K562 (cell line): ENCODE data around the gene LUM. TPM values are rescaled to one million over a fixed set of nuclear protein-coding genes. Genes with fewer than 3 reads are reported as not detected.

ENCODE experiments used
- ATAC-seq: fragments of 200-7000 bp; cut with Tn5 transposase; 3 replicates; pipeline ENCODE4 v1.9.1; 2020; ENCODE audit warnings: moderate library complexity
- BruUV-seq: library from RNA; stranded (reverse); fragments of 400-500 nt; replicated peaks from 2 replicates; lab custom pipeline; 2021; lab: Mats Ljungman, UMichigan
- CTCF ChIA-PET: fragments of 300-600 bp; formaldehyde crosslinking; extraction: SDS; loops from one replicate; lab custom pipeline; 2021; ENCODE audit warnings: low intra/inter-chr PET ratio; lab: Yijun Ruan, JAX
- POLR2A ChIA-PET: fragments of 300-600, 350-650 bp; sonication (Branson Sonifier 250); formaldehyde crosslinking; extraction: SDS; loops from one replicate; lab custom pipeline; 2021; ENCODE audit warnings: antibody characterized with exemption, inconsistent platforms; lab: Yijun Ruan, JAX
- DNase-seq, 4 experiments: peaks; one replicate each; pipeline versions ENCODE4 v3.0.0 to v3.0.0-alpha.2; 2011 to 2018; ENCODE audit warnings: low spot score in 3 of 4, mixed read lengths in 3 of 4; ENCODE audit errors: extremely low read depth in 1 of 4
- FAIRE-seq: peaks from 2 replicates; lab custom pipeline; 2011; peaks lifted over from hg19 to GRCh38; lab: Jason Lieb, UNC
- H2AFZ ChIP-seq: 2 replicates; pipeline ENCODE4 v1.6.0; 2011; ENCODE audit warnings: low read depth, low read length, control low read depth, inconsistent platforms
- H3K27ac ChIP-seq: fragments of 200-600 bp; 3 replicates; pipeline ENCODE4 v1.8.0; 2011; ENCODE audit warnings: low read depth, mild to moderate bottlenecking, control low read depth, inconsistent platforms, low read length, moderate library complexity, mixed read lengths; ENCODE audit errors: extremely low read depth
- H3K27me3 ChIP-seq, 2 experiments: fragments of 300-600 bp in 1 of 2; 2 replicates in 1 of 2; 3 replicates in 1 of 2; pipeline versions ENCODE4 v1.6.0 to v1.8.0; 2011; ENCODE audit warnings: inconsistent platforms in 2 of 2, low read length in 2 of 2, mild to moderate bottlenecking in 1 of 2, mixed read lengths in 1 of 2, moderate library complexity in 1 of 2; ENCODE audit not compliant: control insufficient read depth in 2 of 2, insufficient read depth in 2 of 2
- H3K36me3 ChIP-seq: fragments of 300-600 bp; 3 replicates; pipeline ENCODE4 v1.8.0; 2011; ENCODE audit warnings: mild to moderate bottlenecking, low read length, inconsistent platforms; ENCODE audit not compliant: control insufficient read depth, insufficient read depth
- H3K4me1 ChIP-seq, 2 experiments: fragments of 200-600 bp in 1 of 2; replicated peaks in 1 of 2; 2 replicates in 1 of 2; 3 replicates in 1 of 2; pipeline versions ENCODE4 v1.5.1 to v1.8.0; 2011; ENCODE audit warnings: inconsistent platforms in 2 of 2, low read length in 2 of 2, mild to moderate bottlenecking in 1 of 2, mixed read lengths in 1 of 2, moderate library complexity in 1 of 2; ENCODE audit not compliant: control insufficient read depth in 2 of 2, insufficient read depth in 2 of 2
- H3K4me2 ChIP-seq: 2 replicates; pipeline ENCODE4 v1.6.1; 2011; ENCODE audit warnings: low read length, control low read depth, inconsistent platforms, mixed read lengths; ENCODE audit not compliant: insufficient read depth
- H3K4me3 ChIP-seq: fragments of 200-600 bp; sonication (generic), shearing (Covaris generic); 2 replicates; pipeline ENCODE4 v1.5.1; 2016; ENCODE audit warnings: control low read depth, inconsistent platforms
- H3K79me2 ChIP-seq: fragments of 200-600 bp; 3 replicates; pipeline ENCODE4 v1.8.0; 2011; ENCODE audit warnings: low read length, inconsistent platforms; ENCODE audit not compliant: control insufficient read depth, insufficient read depth
- H3K9ac ChIP-seq, 2 experiments: 2 replicates each; pipeline versions ENCODE4 v1.6.0 to v1.6.1; 2011; ENCODE audit warnings: low read depth in 2 of 2, low read length in 2 of 2, control low read depth in 1 of 2, inconsistent platforms in 1 of 2, mild to moderate bottlenecking in 1 of 2, mixed read lengths in 1 of 2; ENCODE audit not compliant: insufficient read depth in 1 of 2
- H3K9me1 ChIP-seq: one replicate; pipeline ENCODE4 v1.6.0; 2011; ENCODE audit warnings: inconsistent platforms, mild to moderate bottlenecking, low read length, moderate library complexity; ENCODE audit not compliant: control insufficient read depth, insufficient read depth
- H3K9me3 ChIP-seq: replicated peaks from 2 replicates; pipeline ENCODE4 v1.5.1; 2011; ENCODE audit warnings: low read depth, low read length, inconsistent platforms; ENCODE audit not compliant: control insufficient read depth, insufficient read depth
- H4K20me1 ChIP-seq: replicated peaks from 2 replicates; pipeline ENCODE4 v1.6.1; 2011; ENCODE audit warnings: low read length, inconsistent platforms, mixed read lengths; ENCODE audit not compliant: control insufficient read depth, insufficient read depth
- FIP1L1 ChIP-seq: fragments of 200-400 bp; formaldehyde crosslinking; IDR thresholded peaks from 2 replicates; pipeline ENCODE4 v1.6.1; 2018; ENCODE audit warnings: mild to moderate bottlenecking, low read depth, low read length; ENCODE audit not compliant: poor library complexity, severe bottlenecking
- WGBS: fragments of 100-300 bp; shearing (Covaris generic); methylation state at CpG from one replicate; pipeline ENCODE4 v1.1.6; 2016; ENCODE audit warnings: low coverage, mixed read lengths; ENCODE audit not compliant: insufficient coverage; ENCODE audit errors: missing lambda C conversion rate; 5-methylcytosine and 5-hydroxymethylcytosine counted together
- in situ Hi-C: fragments of 300-500 bp; cut with MboI; formaldehyde crosslinking; loops from 4 replicates; pipeline ENCODE4 v1.15.0; 2018; ENCODE audit warnings: inconsistent platforms, mixed read lengths
- intact Hi-C: fragments of 100-400 bp; cut with micrococcal nuclease; formaldehyde crosslinking; loops from 2 replicates; pipeline ENCODE4 v1.14.2; 2022
- polyA plus RNA-seq, 8 experiments: library from polyadenylated mRNA; depleted of rRNA in 4 of 8; stranded (reverse) in 5 of 8; unstranded in 3 of 8; fragments of >200 nt; fragmentation: Nextera tagmentation in 2 of 8; fragmentation: Illumina TruSeq in 1 of 8; extraction: Ambion mirVana in 2 of 8; extraction: Trizol in 1 of 8; gene quantifications; 2 replicates each; pipeline versions ENCODE4 v1.2.1 to v1.2.3, GENCODE V29; 2011 to 2014; ENCODE audit warnings: inconsistent platforms in 1 of 8, missing spikeins in 1 of 8
- total RNA-seq, 7 experiments: library from RNA; depleted of rRNA in 6 of 7; stranded (reverse); fragments of >200 nt in 6 of 7; fragmentation: Illumina TruSeq in 2 of 7; extraction: Trizol in 2 of 7; gene quantifications; 2 replicates each; pipeline versions ENCODE4 v1.2.1 to v1.2.3, GENCODE V29; 2011 to 2021; ENCODE audit warnings: low replicate concordance in 1 of 7
- TF ChIP-seq, protein P1 (sequence below): conservative IDR thresholded peaks from 2 replicates; pipeline ENCODE4 v1.6.1; 2011; ENCODE audit warnings: low read depth, mild to moderate bottlenecking, low read length; ENCODE audit not compliant: control insufficient read depth
- TF ChIP-seq, protein P2 (sequence below), 2 experiments: fragments of 450-650 bp in 1 of 2; sonication (generic) in 1 of 2; formaldehyde crosslinking in 1 of 2; IDR thresholded peaks in 1 of 2; conservative IDR thresholded peaks in 1 of 2; 2 replicates each; pipeline versions ENCODE4 v1.6.1 to v1.8.1; 2016 to 2023; ENCODE audit warnings: mild to moderate bottlenecking in 2 of 2, moderate library complexity in 2 of 2, inconsistent platforms in 1 of 2, missing genetic modification reagents in 1 of 2

The LUM gene
- total and polyA plus RNA-seq, 9 of the 15 experiments (the other 6 are each of a cell fraction or from before 2014, with no cell fraction given), result 0.40 TPM; not detected in 8

DNA sequence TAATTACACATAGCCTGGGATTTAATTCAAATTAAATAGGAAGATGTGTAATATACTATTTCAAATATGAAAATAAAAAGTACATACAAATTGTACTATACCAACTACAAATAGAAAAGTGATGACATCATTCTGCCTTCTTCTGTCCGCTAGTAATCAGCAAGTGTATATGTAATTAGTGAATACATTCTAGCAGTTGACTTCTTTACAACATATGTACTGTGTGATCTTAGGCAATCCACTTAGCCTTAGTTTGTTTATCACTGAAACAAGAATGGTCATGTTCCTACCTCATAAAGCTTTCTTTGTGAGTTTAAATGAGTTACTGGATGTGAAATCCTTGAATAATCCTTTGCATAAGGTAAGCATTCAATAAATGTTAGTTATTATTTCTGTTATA lies 7.8 kb upstream of the LUM start:
- H3K4me1 ChIP-seq, result no peaks in the 10 kb centered on the region
- TF ChIP-seq, protein P1, sequence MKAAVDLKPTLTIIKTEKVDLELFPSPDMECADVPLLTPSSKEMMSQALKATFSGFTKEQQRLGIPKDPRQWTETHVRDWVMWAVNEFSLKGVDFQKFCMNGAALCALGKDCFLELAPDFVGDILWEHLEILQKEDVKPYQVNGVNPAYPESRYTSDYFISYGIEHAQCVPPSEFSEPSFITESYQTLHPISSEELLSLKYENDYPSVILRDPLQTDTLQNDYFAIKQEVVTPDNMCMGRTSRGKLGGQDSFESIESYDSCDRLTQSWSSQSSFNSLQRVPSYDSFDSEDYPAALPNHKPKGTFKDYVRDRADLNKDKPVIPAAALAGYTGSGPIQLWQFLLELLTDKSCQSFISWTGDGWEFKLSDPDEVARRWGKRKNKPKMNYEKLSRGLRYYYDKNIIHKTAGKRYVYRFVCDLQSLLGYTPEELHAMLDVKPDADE, result no peak
- TF ChIP-seq, protein P2, sequence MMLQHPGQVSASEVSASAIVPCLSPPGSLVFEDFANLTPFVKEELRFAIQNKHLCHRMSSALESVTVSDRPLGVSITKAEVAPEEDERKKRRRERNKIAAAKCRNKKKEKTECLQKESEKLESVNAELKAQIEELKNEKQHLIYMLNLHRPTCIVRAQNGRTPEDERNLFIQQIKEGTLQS (IDR thresholded peaks at IDR 0.05), result peak; percentile 48; the same call in 1 of the 2 replicates
- TF ChIP-seq, protein P2 (CRISPR knock-in tag; conservative IDR thresholded peaks at IDR 0.05), result no peak
- ChIA-PET POLR2A (no interaction called here), CTCF (no interaction called here)
- H3K27me3 ChIP-seq, result no peaks in the 10 kb centered on the region
- H3K4me3 ChIP-seq, result no peak overlapping the region
- DNase-seq, result no peak
- H3K4me2 ChIP-seq, result no peak overlapping the region
- H3K36me3 ChIP-seq, result no peaks in the 10 kb centered on the region
- H3K9me3 ChIP-seq, result no peaks in the 10 kb centered on the region
- 0% methylated on average over 1 of the region's 1 CpG for WGBS
- FAIRE-seq, result no peak
- ATAC-seq, result no peak
- no peaks in the 10 kb centered on the region for H4K20me1 ChIP-seq
- H2AFZ ChIP-seq, result no peak overlapping the region
- intact Hi-C loops (no loop called here), in situ Hi-C loops (no loop called here)
- no peak overlapping the region for H3K27ac ChIP-seq
- H3K79me2 ChIP-seq, result no peaks in the 10 kb centered on the region
- H3K9ac ChIP-seq, result no peak overlapping the region
- no peaks in the 10 kb centered on the region for H3K9me1 ChIP-seq
- BruUV-seq, result no TSS peak

DNA sequence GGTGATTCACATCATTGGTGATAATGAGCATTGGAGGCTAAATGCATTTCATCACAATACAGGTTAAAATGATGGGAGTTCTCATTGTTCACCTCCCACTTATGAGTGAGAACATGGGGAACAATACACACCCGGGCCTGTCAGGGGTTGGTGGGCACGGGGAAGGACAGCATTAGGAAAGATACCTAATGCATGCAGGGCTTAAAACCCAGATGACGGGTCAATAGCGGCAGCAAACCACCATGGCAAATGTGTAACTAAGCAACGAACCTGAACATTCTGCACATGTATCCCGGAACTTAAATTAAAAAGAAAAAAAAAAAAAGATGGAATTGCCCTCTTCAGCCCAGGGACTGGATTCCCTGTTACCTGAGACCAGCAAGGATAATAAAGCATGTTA lies 2.3 kb upstream of the LUM start:
- CTCF ChIA-PET, result no interaction called here
- FAIRE-seq, result no peak

More for the DNA sequence above, 2.3 kb upstream of the LUM start:
- no peaks in the 10 kb centered on the region for H3K36me3 ChIP-seq
- no peaks in the 10 kb centered on the region for H3K9me3 ChIP-seq
- POLR2A ChIA-PET, result no interaction called here
- intact Hi-C loops (no loop called here), in situ Hi-C loops (no loop called here)
- H3K9ac ChIP-seq, result no peak overlapping the region
- no peak overlapping the region for H3K27ac ChIP-seq
- 0% methylated on average over 6 of the region's 6 CpGs for WGBS
- no peak overlapping the region for H3K4me3 ChIP-seq
- H3K4me2 ChIP-seq, result no peak overlapping the region
- no peaks in the 10 kb centered on the region for H3K9me1 ChIP-seq
- ATAC-seq (no peak), DNase-seq (no peak)
- H2AFZ ChIP-seq, result no peak overlapping the region
- no peaks in the 10 kb centered on the region for H4K20me1 ChIP-seq
- no peaks in the 10 kb centered on the region for H3K4me1 ChIP-seq
- BruUV-seq, result no TSS peak
- no peaks in the 10 kb centered on the region for H3K79me2 ChIP-seq
- H3K27me3 ChIP-seq, result no peaks in the 10 kb centered on the region
- TF ChIP-seq FIP1L1, result no peak
- TF ChIP-seq, all 486 proteins: peak for 0
